ENCODE measurements around the gene PDGFC.
"Not testable (repeated sequence)": the region's sequence is repeated elsewhere in the genome, so short reads cannot be mapped to it uniquely, and the experiment has no call there.

Gene PDGFC

GRCh38 chr4:156950090-156950489 lies 21.5 kb downstream of the PDGFC start:
- DNase-seq: no peak

DNA sequence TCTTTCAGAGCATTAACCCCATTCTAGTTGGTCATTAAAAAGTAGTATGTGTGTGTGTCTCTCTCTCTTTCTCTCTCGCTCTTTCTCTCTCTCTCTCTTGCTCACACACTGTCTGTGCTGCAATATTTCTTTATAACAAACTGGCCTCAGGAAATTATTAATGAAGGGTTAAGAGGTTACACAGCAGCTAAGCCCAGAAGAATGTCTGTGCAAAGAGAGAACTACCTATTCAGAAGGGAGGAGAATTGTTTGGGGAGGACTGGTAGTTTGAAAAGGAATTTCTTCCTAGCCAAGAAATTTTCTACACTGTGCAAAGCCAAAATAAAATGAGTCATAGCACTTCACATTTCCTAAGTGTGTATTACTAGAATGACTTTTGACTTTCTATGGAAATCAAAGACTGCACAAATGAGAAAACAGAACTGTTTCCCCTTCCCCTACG lies 22.2 kb downstream of the PDGFC start:
- no peak for DNase-seq

DNA sequence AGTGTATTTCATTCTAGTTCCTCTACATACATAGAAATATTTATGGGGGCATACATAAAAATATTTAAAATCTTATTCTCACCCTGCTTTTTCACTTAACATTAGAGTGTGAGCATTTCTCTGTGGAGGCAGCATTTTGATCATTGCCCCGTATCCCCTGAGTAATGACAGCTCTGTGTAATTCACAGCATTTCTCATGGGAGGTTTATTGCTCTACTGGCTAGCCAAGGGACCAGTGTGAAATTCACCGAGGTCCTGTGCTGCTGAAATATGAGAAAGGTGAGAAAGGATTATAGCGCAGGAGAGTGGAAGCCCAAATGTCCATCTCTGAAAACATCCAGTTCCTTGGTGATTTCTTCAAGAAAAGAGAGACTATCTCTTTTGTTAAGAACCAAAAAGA lies 22.9 kb downstream of the PDGFC start:
- DNase-seq: no peak

DNA sequence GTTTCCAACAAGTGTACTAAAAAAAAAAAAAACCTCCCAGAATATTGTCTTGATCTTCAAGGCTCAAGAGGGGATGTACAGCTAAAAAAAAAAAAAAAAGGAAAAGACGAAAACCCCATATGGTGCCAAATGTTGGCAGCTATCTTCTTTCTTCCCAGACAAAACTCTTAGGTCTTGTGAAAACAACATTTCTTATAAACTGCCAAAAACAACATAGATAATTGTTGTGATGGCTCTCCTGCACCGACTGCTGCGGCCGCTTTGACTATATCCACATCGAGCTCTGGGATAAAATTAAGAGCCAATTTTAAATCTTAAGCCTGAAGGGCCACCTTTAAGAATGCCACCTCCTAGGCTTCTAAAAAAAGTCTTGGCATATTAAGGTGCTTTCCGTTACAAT lies 23.5 kb downstream of the PDGFC start:
- DNase-seq: no peak

DNA sequence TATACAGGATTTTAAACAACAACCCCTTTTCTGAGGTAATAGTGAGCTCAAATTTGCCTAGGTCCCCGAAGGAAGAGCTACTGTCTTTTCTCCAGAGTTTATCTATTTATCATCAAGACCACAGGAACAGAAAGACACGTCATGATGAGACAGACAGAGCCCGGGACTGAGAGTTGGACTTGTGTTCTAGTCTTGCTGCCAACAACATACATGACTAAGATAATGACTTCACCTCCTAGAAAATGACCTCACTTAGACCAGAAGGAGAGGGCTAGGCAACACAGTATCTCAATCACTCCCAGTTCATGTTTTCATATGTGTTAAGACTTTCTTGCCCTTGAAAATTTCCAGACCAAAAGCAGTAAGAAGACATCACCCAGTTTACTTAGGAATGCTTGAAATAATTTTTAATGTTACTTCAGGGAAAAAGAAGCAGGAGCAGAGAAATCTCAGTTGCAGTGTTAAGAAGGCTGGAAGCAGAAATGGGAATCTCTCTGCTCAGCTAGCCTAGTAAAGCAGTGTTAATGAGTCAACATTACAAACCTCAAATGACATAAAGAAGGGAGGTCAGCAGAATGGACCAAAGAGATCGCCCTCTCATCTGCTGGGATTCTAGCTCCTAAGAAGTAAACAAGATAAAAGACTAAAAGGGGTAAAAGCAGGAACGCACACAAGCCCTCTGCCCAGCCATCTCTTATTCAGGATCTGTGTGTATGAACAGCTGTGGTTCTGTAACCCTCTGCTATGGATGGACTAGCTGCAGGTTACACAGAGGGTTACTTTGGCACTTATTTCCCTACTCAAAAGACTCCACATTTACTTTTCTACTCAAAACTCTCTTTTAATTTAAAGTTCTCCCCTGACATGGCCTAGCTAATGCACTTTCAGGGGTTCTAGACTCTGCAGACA lies 24.8 kb downstream of the PDGFC start:
- DNase-seq: peak in 1 of 5 experiments; percentile 11

- DNase-seq: no peak
Observed at GRCh38 chr4:156945532-156945931, 26.1 kb downstream of the PDGFC start.

GRCh38 chr4:156942991-156943390 lies 28.6 kb downstream of the PDGFC start:
- no peak for DNase-seq

- no peak for DNase-seq
Observed at GRCh38 chr4:156941940-156942548, 29.6 kb downstream of the PDGFC start.

- no peak for DNase-seq
Observed at GRCh38 chr4:156939801-156940200, 31.8 kb downstream of the PDGFC start.

DNA sequence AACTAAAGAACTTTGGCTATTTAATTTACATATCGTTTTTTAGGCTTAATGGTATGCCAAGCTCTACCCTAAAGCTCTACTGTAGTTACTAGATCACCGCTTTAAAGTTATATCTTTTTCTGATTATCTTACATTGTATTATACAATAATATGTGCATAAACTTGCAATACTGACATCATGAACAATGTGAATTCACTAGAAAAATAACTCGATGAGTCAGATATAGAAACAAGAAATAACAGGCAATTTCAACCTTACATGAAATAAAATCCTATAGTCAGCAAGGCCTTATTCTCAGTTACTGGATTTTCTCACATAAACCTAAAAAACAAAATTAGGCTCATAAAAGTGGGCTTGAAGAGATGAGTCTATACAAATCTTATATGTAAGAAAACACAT lies 32.5 kb downstream of the PDGFC start:
- no peak for DNase-seq

- no peak for DNase-seq
Observed at GRCh38 chr4:156934259-156934635, 37.4 kb downstream of the PDGFC start.

DNA sequence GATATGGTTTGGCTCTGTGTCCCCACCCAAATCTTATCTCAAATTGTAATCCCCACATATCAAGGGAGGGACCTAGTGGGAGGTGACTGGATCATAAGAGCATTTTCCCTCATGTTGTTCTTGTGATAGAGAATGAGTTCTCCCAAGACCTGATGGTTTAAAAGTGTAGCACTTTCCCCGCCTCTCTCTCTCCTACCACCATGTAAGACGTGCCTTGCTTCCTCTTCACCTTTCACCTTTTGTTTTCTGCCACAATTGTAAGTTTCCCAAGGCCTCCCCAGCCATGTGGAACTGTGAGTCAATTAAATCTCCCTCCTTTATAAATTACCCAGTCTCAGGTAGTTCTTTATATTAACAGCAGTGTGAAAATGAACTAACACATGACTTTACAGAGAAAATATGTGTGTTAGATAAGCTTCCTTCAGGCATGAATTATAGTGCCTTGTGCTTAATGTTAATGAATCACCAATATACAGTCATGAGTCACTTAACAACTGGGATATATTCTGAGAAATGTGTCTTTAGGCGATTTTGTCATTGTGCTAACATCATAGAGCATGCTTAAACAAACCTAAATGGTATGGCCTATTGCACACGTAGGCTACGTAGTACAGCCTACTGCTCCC lies 37.9 kb downstream of the PDGFC start:
- no peak for DNase-seq

GRCh38 chr4:156932360-156932759 lies 39.2 kb downstream of the PDGFC start:
- DNase-seq: not testable (repeated sequence)

- DNase-seq: no peak
Observed at GRCh38 chr4:156931267-156931666, 40.3 kb downstream of the PDGFC start.

- no peak for DNase-seq
Observed at GRCh38 chr4:156929386-156930105, 42.1 kb downstream of the PDGFC start.

DNA sequence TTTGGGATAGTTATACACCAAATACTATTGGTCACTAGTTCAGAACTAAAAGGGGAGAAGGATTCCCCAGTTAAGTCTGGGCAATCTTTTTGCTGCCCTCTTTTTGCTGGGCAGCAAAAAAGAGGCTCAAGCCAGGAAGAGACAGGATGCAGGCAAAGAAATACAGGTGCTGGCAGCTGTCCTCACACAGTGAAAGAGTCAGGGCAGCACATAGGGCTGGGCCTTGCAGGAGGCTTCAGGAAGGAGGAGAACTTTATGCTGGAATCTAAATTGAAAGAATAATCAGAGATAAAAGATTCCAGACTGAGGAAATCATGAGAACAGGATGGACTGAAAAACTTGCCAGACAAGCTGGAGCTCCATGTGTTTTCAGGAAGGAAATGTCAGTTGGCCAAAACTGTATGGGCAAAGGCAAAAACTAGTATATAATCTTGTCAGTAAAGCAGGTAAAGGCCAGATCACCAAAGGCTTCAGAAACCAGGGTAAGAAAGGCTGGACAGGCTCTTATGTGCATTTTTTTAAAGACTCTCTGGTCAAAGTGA lies 46.8 kb downstream of the PDGFC start:
- no peak for DNase-seq

- no peak for DNase-seq
Observed at GRCh38 chr4:156923525-156923924, 48.1 kb downstream of the PDGFC start.

DNA sequence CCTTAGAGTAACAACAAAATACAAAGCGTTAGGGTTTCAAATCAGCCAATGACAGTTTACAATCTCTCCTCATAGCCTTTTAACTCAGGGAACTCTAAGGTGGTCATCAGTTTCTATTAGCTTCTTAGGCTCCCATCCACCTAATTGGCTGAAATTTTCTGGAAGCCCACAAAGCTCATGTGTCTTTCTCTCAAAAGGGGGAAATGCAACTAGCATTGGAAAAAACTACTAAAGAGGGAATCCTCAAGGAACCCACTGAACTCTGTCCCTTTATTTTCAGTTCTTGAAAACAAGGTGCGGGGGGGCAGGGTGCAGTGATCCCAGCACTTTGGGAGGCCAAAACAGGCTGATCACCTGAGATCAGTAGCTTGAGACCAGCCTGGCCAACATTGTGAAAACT lies 56.4 kb downstream of the PDGFC start:
- DNase-seq: no peak

- DNase-seq: no peak
Observed at GRCh38 chr4:156913234-156913633, 58.4 kb downstream of the PDGFC start.

DNA sequence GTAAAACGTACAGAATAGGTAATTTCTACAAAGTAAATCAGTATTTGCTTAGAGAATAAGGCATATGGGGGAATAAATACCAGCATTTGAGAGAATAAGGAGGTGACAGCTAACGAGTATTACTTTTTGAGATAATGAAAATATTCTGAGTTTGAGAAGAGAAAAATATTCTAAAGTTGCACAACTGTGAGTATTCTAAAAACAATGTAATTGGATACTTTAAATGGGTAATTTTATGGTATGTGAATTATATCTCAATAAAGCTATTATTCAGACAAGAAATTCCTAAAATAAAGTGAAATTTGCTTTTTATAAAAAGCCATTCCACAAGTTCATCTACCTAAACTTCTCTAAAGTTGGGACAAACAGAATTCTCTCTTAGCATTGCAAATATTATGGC lies 62.6 kb downstream of the PDGFC start:
- no peak for DNase-seq

- no peak for DNase-seq
Observed at GRCh38 chr4:156906325-156906724, 65.3 kb downstream of the PDGFC start.

GRCh38 chr4:156901871-156902270 lies 69.7 kb downstream of the PDGFC start:
- no peak for DNase-seq

Data from T-helper 2 cell (primary cell).